PFSK-1 (cell line): ENCODE measurements around the gene RNASEH2B.

ENCODE experiments used
- FOXP2 ChIP-seq: optimal IDR thresholded peaks from 2 replicates; pipeline ENCODE3; 2011; ENCODE audit warnings: borderline replicate concordance, control low read depth, inconsistent platforms; ENCODE audit not compliant: insufficient read depth; ENCODE audit errors: extremely low read length, extremely low read depth
- POLR2AphosphoS5 ChIP-seq: IDR thresholded peaks from 2 replicates; pipeline ENCODE4 v1.6.1; 2012; ENCODE audit warnings: low read depth, mild to moderate bottlenecking, control low read depth, low read length, moderate library complexity
- SIN3A ChIP-seq: IDR thresholded peaks from 2 replicates; pipeline ENCODE4 v1.6.1; 2012; ENCODE audit warnings: mild to moderate bottlenecking, low read length, moderate library complexity, borderline replicate concordance; ENCODE audit not compliant: insufficient read depth
- TAF1 ChIP-seq: IDR thresholded peaks from 2 replicates; pipeline ENCODE4 v1.6.1; 2012; ENCODE audit warnings: low read length, control low read depth, borderline replicate concordance; ENCODE audit not compliant: insufficient read depth
- TF ChIP-seq, protein P1 (sequence below), 2 experiments: IDR thresholded peaks; 2 replicates each; pipeline versions ENCODE4 v1.6.1 to v1.8.0; 2011 to 2012; ENCODE audit warnings: low read depth in 2 of 2, low read length in 2 of 2, control low read depth in 1 of 2, inconsistent platforms in 1 of 2, mild to moderate bottlenecking in 1 of 2, moderate library complexity in 1 of 2; ENCODE audit not compliant: insufficient read depth in 1 of 2

DNA sequence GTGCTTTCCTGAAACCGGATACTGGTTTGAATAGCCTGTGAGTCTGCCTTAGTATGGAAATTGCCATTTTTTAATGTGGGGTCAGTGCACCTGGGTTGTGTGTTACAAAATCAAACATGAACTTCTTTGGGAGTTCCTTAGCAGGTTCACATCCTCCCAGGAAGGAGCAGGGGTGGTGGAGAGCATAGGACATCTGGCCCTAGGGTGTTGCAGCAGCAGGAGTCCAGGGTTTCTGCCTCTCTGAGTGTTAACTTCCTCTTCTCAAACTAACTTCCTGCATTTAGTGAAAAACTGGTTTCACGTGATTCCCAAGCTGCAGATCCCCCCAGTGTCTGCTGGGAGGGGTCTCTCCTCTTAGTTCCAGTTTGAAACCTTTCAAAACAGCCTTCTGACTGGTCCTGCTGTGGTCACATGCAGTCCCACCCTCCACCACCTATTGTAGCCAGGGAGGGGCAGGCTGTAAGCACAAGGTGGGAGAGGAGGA is 7.2 kb downstream of the RNASEH2B start:
- TF ChIP-seq SIN3A (no peak), POLR2AphosphoS5 (no peak), TAF1 (no peak), FOXP2 (no peak)
- TF ChIP-seq, protein P1, sequence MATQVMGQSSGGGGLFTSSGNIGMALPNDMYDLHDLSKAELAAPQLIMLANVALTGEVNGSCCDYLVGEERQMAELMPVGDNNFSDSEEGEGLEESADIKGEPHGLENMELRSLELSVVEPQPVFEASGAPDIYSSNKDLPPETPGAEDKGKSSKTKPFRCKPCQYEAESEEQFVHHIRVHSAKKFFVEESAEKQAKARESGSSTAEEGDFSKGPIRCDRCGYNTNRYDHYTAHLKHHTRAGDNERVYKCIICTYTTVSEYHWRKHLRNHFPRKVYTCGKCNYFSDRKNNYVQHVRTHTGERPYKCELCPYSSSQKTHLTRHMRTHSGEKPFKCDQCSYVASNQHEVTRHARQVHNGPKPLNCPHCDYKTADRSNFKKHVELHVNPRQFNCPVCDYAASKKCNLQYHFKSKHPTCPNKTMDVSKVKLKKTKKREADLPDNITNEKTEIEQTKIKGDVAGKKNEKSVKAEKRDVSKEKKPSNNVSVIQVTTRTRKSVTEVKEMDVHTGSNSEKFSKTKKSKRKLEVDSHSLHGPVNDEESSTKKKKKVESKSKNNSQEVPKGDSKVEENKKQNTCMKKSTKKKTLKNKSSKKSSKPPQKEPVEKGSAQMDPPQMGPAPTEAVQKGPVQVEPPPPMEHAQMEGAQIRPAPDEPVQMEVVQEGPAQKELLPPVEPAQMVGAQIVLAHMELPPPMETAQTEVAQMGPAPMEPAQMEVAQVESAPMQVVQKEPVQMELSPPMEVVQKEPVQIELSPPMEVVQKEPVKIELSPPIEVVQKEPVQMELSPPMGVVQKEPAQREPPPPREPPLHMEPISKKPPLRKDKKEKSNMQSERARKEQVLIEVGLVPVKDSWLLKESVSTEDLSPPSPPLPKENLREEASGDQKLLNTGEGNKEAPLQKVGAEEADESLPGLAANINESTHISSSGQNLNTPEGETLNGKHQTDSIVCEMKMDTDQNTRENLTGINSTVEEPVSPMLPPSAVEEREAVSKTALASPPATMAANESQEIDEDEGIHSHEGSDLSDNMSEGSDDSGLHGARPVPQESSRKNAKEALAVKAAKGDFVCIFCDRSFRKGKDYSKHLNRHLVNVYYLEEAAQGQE (IDR thresholded peaks at IDR 0.05; ENCODE audit: insufficient read depth in 1 of 2, low read depth in 2 of 2, low read length in 2 of 2), result no peak
